HG03457 (cell line): ENCODE data around the gene SLC35C1.
"Not testable (repeated sequence)": the region's sequence is repeated elsewhere in the genome, so short reads cannot be mapped to it uniquely, and the experiment has no call there.

Experiments
- ATAC-seq: cut with Tn5 transposase; IDR thresholded peaks from one replicate; pipeline ENCODE4 v1.9.1; 2021; ENCODE audit warnings: moderate number of reproducible peaks; ENCODE audit not compliant: unreplicated experiment

Gene SLC35C1

DNA sequence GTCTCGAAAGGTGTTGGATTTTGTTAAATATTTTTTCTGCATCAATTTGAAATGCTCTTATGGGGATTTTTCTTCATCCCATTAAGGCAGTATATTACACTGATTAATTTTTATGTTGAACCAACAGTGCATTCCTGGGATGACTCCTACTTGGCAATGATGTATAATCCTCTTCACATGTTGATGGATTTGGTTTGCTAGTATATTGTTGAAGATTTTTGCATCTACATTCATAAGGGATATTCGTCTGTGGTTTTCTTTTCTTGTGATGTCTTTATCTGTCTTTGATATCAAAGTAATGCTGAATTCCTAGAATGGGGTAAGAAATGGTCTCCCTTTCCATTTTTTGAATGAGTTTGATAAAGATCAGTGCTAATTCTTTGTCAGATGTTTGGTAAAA is 18.7 kb upstream of the SLC35C1 start:
- ATAC-seq, result no peak

DNA sequence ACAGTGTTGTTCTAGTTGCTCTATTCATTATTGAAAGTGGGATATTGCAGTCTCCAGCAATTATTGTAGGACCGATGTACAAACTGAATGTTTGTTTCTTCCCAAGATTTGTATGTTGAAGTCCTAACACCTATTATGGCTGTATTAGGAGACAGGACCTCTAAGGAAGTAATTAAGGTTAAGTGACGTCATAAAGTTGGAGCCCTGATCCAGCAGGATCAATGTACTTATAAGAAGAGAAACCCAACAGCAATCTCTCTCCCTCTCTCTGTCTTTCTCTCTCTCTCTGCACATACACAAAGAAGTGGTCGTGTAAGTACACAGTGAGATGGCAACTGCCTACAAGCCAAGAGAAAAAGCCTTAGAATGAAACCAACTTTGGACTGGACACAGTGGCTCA is 16.1 kb upstream of the SLC35C1 start:
- ATAC-seq, result no peak

DNA sequence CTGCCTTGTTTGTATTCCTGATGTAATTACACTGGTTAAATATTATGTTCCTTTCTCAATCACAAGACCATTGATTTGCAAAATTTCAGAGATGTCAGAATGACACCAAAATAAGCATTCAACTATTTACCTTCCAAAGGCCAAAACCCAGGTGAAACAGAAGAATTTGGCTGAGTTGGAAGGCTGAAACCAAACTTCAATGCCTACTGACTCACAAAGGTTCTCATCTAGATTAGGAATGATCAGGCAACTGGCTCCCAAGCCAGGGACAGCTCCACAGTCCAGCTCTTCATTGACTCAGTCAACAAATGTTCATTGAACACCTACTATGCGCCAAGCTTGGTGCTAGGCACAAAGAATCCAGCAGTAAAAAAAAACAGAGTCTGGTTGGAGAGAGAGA is 13.4 kb upstream of the SLC35C1 start:
- ATAC-seq, result no peak

DNA sequence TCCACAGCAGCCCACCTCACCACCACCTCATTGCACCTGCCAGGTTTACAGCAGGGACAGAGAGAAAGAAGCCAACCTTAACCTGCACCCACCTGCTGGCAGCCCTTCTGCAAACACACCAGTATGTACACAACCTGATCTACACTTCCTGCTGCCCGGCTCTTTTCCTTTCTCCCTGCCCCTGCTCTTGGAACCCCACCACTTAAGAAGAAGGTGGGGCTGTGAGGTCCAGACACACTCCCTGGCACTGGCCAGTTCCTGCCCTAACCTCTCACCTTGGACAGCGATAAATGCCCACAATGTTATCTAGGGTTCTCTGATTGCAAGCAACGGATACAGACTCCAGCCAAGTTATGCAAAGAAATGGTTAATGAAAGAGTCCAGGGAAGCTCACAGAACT is 10.8 kb upstream of the SLC35C1 start:
- no peak for ATAC-seq

DNA sequence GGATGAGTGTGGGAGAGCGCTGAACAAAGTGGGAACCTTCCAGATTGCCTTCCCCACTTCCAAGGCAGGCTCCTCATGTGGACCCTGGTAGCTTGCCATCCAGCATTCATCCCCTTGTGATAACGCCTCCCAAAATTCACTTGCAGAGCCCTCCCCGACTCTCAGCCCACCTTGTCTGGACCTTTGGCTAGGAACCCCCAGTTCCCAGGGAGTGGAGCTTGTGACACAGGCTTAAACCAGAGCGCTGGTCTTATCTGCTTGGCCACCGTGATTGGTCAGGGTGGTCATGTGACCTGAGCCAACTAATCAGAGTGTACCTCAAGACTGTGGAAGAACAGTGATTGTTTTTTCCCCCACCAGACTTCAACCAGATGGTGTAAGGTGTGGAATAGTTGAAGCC is 9.6 kb upstream of the SLC35C1 start:
- ATAC-seq, result no peak

DNA sequence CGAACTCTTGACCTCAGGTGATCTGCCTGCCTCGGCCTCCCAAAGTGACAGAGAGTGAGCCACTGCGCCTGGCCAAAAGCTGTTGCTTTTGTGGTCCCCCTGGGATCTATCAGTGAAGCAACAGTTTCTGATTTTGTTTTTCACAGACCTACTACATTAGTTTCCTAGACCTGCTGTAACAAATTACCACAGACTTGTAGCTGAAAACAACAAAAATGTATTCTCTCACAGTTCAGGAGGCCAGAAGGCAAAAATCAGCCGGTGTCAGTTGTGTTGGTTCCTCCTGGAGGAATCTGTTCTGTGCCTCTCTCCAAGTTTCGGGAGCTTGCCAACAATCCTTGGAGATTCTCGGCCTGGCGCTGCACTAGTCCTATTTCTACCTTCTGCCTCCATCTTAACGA is 8.5 kb upstream of the SLC35C1 start:
- no peak for ATAC-seq

DNA sequence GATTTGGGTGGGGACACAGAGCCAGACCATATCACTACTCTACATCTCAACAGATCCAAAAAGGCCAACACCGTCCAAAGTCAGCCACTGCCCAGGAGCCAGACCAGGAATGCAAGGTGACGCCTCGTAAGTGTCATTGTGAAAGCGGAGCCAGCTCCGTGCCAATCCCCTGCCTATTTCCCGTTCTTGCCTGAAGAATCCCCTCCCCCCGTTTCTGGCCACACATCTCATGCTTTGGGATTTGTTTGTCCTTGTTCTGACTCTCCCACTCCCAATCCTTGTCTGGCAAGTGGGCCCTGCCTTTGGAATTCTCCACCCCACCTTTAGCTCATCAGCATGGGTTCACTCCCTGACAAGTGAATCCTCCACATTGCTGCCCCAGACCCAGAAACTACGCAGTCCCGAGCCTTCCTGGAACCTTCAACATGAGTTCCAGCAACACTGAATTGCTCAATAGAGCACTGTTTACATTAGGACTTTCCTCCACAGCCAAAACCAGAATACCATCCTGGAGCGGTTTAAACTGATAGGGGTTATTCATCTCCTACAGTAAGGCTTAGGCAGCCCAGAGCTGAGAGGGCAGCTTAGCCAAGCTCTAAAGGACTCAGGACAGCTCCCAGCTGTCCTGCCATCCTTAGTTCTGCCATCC is 6.0 kb upstream of the SLC35C1 start:
- no peak for ATAC-seq

DNA sequence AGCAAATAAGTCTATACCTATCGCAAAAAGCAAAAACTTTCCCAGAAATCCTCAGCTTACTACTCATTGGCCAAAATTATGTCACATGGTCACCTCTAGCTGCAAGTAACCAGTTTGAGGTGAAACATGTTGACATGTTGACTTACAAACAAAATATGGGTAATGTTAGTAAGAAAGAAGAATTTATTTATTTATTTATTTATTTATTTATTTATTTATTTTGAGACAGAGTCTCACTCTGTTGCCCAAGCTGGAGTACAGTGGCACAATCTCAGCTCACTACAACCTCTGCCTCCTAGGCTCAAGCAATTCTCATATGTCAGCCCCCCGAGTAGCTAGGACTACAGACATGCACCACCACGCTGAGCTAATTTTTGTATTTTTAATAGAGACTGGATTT is 5.4 kb upstream of the SLC35C1 start:
- ATAC-seq, result no peak

DNA sequence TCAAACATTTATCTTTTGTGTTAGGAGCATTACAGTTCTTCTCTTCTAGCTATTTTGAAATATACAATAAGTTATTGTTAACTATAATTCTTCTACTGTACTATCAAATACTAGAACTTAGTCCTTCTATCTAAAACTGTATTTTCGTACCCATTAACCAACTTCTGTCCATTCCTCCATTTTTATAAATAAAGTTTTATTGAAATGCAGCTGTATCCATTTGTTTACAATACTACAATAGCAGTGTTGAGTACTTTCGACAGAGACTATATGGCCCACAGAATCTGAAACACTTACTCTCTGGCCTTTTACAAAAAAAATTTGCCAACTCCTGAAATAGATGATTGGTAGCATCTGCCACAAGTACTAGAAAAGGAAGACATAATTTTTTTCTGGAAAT is 4.7 kb upstream of the SLC35C1 start:
- no peak for ATAC-seq

DNA sequence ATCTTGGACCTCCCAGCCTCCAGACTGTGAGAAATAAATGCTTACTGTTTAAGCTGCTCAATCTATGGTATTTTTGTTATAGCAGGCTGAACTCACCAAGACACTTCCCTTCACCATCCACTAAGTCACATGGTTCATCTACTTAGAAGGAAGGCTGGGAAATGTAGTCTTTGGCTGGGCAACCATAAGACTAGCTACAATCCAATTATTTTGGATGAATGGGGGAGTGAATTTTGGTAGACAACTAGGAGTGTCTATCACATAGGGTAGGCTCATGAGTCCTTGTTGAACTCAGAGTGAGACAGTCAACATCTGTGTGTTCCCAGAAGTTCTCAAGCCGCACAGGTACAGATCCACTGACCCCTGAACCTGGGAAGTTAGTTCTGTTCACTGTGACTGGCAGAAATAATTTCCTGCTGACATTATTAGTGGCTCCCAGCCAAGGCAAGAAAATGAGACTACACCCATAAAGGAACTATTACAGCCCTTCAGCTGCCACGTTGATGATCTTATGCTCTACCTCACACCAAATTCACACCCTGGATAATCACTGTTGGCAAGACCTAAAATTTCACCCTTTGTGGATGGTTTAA is 3.1 kb upstream of the SLC35C1 start:
- ATAC-seq, result no peak

DNA sequence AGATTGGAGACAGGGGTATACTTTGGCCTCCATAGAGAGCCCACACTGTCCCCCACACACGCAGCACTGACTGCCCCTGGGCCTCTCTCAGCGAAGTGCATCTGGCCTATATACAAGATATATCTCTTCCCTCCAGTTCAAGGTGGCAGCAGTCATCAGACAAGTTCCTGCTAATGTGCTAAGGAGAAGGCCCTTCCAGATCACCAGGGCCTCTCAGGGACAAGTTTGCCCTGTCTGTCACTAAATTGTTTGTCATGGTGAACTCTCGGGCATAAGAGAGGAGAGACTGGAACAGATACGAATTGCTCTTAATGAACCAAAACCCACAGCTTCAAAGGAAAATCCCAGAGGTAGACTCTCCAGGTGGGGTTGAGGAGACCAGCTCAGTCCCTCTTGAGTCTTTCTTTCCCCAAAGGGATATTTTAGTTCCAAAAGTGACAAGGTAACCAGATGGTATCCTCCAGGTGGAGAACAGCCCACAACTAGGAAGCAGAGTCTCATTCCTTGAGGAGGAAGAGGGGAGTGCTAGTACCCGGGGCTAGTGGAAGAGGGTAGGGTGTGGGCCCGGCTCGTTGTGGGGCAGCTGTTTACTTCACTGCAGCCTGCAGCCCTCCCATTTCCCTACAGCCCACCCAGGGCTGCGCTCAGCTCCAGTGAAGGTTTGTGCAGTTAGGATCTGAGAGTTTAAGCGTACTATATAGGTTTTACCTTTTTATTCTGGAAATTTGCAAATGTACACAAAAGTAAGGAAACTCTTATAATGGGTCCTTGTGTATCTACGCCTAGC is 2.2 kb upstream of the SLC35C1 start:
- no peak for ATAC-seq

DNA sequence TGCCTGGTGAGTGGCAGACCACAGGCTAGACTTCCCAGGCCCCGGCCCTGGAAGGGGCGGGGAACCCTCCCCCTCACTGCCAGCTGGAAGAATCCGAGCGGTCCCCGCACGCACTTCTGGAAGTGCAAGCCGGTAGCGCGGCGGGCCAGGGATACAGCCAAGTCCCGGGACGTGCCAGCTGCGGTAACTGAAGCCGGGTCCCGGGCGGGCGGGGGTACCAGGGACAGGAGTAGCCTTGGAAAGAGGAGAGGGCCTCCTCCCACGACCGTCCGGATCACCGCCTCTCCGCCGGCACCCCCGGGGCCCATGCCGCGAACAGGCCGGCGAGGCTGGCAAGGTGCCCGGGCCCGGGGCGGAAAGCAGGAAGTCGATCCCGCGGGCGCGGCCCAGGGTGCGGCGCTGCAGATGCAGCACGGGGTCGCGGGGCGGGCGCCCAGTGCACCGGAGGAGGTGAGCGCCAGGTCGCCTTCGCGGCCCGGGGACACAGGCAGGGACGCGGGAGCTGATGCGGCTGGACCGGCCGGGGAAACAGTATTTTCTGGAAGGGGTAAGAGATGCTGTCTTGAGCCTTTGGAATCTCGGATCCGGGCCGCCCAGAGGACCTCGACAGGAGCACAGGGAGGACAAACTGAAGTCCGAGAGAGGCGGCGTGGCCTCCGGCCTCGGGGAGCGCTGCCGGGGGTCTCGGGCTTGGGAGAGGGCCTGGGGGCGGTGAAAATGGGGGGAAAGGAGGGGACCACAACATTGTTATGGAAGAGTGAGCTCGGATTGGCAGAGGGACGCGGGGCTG is 783 bp upstream of the SLC35C1 start:
- no peak for ATAC-seq

DNA sequence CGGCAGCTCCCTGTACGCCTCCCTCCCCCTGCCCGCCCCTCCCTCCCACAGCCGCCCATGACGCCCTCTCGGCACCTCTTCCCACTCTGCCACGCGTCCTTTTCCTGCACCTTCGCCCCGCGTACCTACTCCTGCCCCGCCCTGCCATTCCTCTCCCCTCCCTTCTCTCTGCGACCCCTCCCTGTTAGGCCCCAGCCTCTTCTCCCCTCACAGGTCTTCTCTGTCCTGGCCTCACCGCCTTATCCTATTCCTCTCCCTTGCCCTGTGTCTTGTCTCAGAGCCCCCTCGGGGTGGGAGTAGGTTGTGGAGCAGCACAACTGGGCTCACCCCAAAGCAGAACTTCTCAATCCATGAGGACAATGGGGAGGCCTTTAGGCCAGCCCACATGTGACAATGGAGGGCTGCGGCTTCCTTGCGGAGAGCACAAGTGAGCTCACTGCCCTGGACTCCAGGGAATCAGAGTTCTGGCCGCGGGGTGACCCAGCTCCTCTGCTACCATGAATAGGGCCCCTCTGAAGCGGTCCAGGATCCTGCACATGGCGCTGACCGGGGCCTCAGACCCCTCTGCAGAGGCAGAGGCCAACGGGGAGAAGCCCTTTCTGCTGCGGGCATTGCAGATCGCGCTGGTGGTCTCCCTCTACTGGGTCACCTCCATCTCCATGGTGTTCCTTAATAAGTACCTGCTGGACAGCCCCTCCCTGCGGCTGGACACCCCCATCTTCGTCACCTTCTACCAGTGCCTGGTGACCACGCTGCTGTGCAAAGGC is 539 bp downstream of the SLC35C1 start:
- peak; percentile 4 for ATAC-seq

DNA sequence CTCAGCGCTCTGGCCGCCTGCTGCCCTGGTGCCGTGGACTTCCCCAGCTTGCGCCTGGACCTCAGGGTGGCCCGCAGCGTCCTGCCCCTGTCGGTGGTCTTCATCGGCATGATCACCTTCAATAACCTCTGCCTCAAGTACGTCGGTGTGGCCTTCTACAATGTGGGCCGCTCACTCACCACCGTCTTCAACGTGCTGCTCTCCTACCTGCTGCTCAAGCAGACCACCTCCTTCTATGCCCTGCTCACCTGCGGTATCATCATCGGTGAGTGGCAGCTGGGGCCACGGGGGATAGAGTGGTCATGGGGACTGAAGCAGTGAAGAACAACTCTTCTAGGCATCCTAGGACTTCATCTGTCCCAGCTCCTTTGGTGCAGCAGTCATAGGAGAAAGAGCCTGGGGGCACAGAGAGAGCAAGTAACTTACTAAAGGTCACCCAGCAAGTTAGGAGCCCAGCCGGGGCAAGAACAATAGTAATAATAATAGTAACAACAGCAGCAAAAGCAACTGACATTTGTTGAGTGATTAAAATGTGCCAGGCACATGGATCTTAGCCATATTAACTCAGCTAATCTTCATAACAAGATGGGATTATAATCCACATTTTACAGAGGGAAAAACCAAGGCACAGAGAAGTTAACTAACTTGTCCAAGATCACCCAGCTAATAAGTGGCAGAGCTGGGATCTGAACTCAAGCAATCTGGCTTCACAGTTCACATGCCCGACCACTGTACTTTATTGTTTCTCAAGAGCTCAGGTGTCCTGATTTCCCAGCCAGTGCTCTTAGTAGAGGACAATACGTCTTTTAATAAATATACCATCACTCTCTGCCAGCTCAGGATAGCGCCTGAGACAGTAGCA is 1.4 kb downstream of the SLC35C1 start:
- no peak for ATAC-seq

DNA sequence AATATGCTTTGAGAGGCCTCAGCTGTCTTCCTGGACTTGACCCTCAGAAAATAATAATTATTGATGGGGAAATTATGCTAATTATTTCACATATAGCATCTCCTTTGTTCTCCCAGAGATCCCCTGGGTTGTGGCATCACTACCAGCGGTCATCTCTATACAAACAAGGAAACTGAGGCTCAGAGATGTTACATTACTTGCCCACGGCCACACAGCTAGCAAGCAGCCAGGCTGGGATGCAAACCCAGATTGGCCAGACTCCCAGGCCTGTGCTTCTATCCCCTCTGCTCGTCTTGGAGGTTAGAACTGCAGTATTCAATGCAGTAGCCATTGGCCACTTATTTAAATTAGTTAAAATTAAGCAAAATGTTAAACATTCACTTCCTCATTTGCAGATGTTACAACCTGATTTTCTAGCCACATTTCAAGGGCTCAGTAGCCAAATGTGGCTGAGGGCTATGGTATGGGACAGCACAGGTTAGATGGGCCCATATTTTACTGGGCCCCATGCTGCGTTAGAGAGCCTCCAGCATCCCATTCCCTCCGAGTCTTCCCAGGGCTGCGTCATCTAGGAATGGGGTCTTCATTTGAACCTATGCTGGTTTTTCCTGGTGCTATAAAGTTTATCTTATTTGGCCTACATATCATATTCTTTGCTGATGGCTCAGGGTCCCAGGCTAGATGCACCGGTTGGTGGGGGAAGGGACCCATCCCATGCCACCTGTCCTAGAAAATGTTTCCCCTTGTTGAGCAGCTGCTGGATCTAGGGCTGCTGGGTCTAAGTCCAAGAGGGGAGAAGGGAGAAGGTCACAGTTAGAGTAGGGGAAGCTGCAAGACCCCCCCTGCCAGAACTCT is 2.2 kb downstream of the SLC35C1 start:
- ATAC-seq, result no peak

DNA sequence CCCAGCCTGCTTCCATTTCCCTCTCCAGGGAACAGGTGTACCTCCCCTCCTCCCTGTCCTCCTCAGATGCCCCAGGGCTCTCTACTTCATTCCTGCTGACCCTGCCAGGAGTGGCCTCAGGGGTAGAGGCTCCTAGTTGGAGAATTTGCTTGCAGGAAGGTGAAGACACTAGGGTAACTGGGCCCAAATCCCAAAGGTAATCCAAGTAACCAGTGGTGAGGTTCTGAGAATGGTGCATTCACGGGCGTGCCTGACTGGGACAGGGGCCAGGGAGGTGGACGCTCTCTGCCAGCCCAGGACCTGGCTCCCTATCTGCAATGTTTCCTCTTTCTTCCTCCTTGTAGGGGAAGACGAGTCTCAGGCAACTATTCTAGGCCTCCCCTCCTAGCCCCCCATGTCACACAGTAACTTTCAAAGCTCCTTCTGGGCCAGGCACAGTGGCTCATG is 2.9 kb downstream of the SLC35C1 start:
- ATAC-seq, result no peak

DNA sequence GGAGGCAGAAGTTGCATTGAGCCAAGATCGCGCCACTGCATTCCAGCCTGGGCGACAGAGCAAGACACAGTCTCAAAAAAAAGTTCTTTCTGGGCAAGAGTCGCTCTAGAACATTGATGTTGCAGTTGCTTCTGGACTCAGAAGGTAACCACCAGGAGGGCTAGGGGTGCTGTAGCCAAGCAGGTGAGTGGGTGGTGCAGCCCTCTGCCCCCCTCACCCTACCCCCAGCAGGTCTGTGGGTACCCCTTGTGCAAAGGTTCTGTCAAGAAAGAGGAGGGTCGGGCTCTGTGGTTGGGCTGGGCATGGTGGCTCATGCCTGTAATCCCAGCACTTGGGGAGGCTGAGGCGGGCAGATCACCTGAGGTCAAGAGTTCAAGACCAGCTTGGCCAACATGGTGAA is 3.5 kb downstream of the SLC35C1 start:
- ATAC-seq, result not testable (repeated sequence)

DNA sequence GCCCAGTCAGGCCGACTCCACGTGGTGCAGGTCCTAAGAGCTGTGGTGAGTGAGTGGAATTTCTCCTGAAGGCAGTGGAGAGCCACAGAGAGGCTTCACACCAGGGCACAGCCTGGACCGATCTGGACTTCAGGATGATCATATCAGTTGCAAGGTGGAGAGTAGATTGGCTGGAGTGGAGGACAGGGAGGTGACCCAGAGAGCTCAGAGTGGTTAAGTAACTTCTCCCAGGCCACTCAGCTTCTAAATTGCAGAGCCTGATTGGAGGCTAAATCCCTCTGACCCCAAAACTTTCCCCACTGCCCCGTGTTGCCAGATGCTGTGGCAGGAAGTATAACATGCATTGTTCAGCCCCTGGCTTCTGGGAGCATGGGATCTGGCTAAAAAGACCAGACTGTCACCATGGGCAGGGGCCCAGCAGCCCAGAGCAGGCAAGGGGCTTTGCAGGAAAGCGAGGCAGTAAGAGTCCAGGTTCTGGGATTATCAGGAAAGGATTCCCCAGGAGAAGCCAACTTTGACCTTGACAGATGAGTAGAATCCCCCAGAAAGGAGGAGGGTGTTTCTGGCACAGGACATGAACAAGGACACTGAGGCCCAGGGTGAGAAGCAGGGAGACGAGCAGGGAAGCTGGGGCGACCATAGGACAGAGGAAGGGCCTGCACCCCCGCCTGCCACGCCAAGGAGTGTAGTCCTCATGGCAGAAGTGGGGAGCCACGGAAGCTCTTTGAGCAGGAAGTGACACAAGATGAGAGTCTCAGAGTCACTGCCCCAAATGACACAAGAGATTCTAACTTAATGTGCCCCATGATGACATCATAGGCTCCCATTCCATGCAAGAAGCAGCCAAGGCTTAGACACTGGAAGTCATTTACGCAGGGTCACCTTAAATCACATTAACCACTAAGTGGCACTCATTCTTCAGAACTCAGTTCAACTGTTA is 4.8 kb downstream of the SLC35C1 start:
- ATAC-seq, result no peak
